ENCODE data around the gene KIRREL2. TPM values are rescaled to one million over a fixed set of nuclear protein-coding genes. Genes with fewer than 3 reads are reported as not detected.

KIRREL2 gene
- total RNA-seq, 1 experiment from 2014 or later: not detected

GRCh38 chr19:35911173-35911572, 54.5 kb downstream of the KIRREL2 start:
- no peaks in the 10 kb centered on the region for H3K36me3 Mint-ChIP-seq (ENCODE audit: insufficient read depth, unreplicated experiment)
- H3K27ac Mint-ChIP-seq (ENCODE audit: low read depth, unreplicated experiment): no peak overlapping the region
- no TSS peak for BruUV-seq (replicated peaks)
- intact Hi-C loops (cut with micrococcal nuclease): no loop called here
- CTCF ChIA-PET: interaction anchor here (1.1 kb wide), 1 partner anchor 20 kb away, joined by 4 read pairs; no protein-coding TSS in a partner anchor
- TF ChIP-seq, protein P1, sequence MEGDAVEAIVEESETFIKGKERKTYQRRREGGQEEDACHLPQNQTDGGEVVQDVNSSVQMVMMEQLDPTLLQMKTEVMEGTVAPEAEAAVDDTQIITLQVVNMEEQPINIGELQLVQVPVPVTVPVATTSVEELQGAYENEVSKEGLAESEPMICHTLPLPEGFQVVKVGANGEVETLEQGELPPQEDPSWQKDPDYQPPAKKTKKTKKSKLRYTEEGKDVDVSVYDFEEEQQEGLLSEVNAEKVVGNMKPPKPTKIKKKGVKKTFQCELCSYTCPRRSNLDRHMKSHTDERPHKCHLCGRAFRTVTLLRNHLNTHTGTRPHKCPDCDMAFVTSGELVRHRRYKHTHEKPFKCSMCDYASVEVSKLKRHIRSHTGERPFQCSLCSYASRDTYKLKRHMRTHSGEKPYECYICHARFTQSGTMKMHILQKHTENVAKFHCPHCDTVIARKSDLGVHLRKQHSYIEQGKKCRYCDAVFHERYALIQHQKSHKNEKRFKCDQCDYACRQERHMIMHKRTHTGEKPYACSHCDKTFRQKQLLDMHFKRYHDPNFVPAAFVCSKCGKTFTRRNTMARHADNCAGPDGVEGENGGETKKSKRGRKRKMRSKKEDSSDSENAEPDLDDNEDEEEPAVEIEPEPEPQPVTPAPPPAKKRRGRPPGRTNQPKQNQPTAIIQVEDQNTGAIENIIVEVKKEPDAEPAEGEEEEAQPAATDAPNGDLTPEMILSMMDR (IDR thresholded peaks at IDR 0.05; ENCODE audit: unreplicated experiment): no peak
- H3K9me3 Mint-ChIP-seq (ENCODE audit: unreplicated experiment): no peaks in the 10 kb centered on the region
- DNase-seq (ENCODE audit: unreplicated experiment): no peak
- peaks cover 11% of the 10 kb centered on the region for H3K27me3 Mint-ChIP-seq (ENCODE audit: insufficient read depth, unreplicated experiment)
- POLR2A ChIA-PET: interaction anchor here (0.9 kb wide), 1 partner anchor 20 kb away, joined by 5 read pairs; no protein-coding TSS in a partner anchor
- no peak overlapping the region for H3K4me3 Mint-ChIP-seq (ENCODE audit: unreplicated experiment)
- no peaks in the 10 kb centered on the region for H3K4me1 Mint-ChIP-seq (ENCODE audit: insufficient read depth, unreplicated experiment)

GRCh38 chr19:35911790-35912189, 55.1 kb downstream of the KIRREL2 start:
- Mint-ChIP-seq H3K27ac (ENCODE audit: low read depth, unreplicated experiment) (no peak overlapping the region), H3K27me3 (ENCODE audit: insufficient read depth, unreplicated experiment) (peaks cover 11% of the 10 kb centered on the region), H3K36me3 (ENCODE audit: insufficient read depth, unreplicated experiment) (no peaks in the 10 kb centered on the region), H3K4me3 (ENCODE audit: unreplicated experiment) (no peak overlapping the region), H3K4me1 (ENCODE audit: insufficient read depth, unreplicated experiment) (no peaks in the 10 kb centered on the region), H3K9me3 (ENCODE audit: unreplicated experiment) (no peaks in the 10 kb centered on the region)
- BruUV-seq (replicated peaks): no TSS peak
- ChIA-PET CTCF (interaction anchor here (0.6 to 1.8 kb wide), 4 partner anchors 19 to 233 kb away, joined by 3 to 4 read pairs (median 4); no protein-coding TSS in a partner anchor), POLR2A (interaction anchor here (0.6 to 0.9 kb wide), 3 partner anchors 14 to 26 kb away, joined by 3 to 5 read pairs (median 3); no protein-coding TSS in a partner anchor)
- TF ChIP-seq, protein P1 (IDR thresholded peaks at IDR 0.05; ENCODE audit: unreplicated experiment): no peak
- intact Hi-C loops (cut with micrococcal nuclease): no loop called here
- peak; percentile 96 for DNase-seq (ENCODE audit: unreplicated experiment)

GRCh38 chr19:35913589-35913988, 56.9 kb downstream of the KIRREL2 start:
- no peaks in the 10 kb centered on the region for H3K4me1 Mint-ChIP-seq (ENCODE audit: insufficient read depth, unreplicated experiment)
- H3K9me3 Mint-ChIP-seq (ENCODE audit: unreplicated experiment): no peaks in the 10 kb centered on the region
- no peaks in the 10 kb centered on the region for H3K36me3 Mint-ChIP-seq (ENCODE audit: insufficient read depth, unreplicated experiment)
- H3K4me3 Mint-ChIP-seq (ENCODE audit: unreplicated experiment): no peak overlapping the region
- DNase-seq (ENCODE audit: unreplicated experiment): no peak
- ChIA-PET CTCF (interaction anchor here (0.6 to 1.8 kb wide), 2 partner anchors 31 to 505 kb away, joined by 3 to 4 read pairs; no protein-coding TSS in a partner anchor), POLR2A (no interaction called here)
- no TSS peak for BruUV-seq (replicated peaks)
- TF ChIP-seq, protein P1 (IDR thresholded peaks at IDR 0.05; ENCODE audit: unreplicated experiment): no peak
- peaks cover 11% of the 10 kb centered on the region for H3K27me3 Mint-ChIP-seq (ENCODE audit: insufficient read depth, unreplicated experiment)
- intact Hi-C loops (cut with micrococcal nuclease): no loop called here
- no peak overlapping the region for H3K27ac Mint-ChIP-seq (ENCODE audit: low read depth, unreplicated experiment)

GRCh38 chr19:35915443-35915842, 58.7 kb downstream of the KIRREL2 start:
- intact Hi-C loops (cut with micrococcal nuclease): no loop called here
- ChIA-PET CTCF (interaction anchor here (0.6 to 1.5 kb wide), 4 partner anchors 10 to 31 kb away, joined by 3 to 6 read pairs (median 3); no protein-coding TSS in a partner anchor), POLR2A (no interaction called here)
- TF ChIP-seq, protein P1 (IDR thresholded peaks at IDR 0.05; ENCODE audit: unreplicated experiment): no peak
- BruUV-seq (replicated peaks): no TSS peak
- Mint-ChIP-seq H3K9me3 (ENCODE audit: unreplicated experiment) (no peaks in the 10 kb centered on the region), H3K4me3 (ENCODE audit: unreplicated experiment) (no peak overlapping the region), H3K4me1 (ENCODE audit: insufficient read depth, unreplicated experiment) (no peaks in the 10 kb centered on the region), H3K27ac (ENCODE audit: low read depth, unreplicated experiment) (no peak overlapping the region), H3K27me3 (ENCODE audit: insufficient read depth, unreplicated experiment) (peaks cover 11% of the 10 kb centered on the region), H3K36me3 (ENCODE audit: insufficient read depth, unreplicated experiment) (no peaks in the 10 kb centered on the region)
- no peak for DNase-seq (ENCODE audit: unreplicated experiment)

Other genes starting within 250 kb of the KIRREL2 start
- gene HAUS5, start 244.2 kb upstream of the KIRREL2 start, total RNA-seq (2022): 6.3 and 10.6 TPM in 2 replicates
- 84.2 and 87.7 TPM in 2 replicates for gene RBM42, start 227.9 kb upstream of the KIRREL2 start, total RNA-seq (2022)
- gene ETV2, start 215.2 kb upstream of the KIRREL2 start, total RNA-seq (2022): 0.44 and 1.0 TPM in 2 replicates
- 213 and 265 TPM in 2 replicates for gene COX6B1, start 208.6 kb upstream of the KIRREL2 start, total RNA-seq (2022)
- gene UPK1A, start 190.4 kb upstream of the KIRREL2 start, total RNA-seq (2022): not detected in 2 replicates
- gene ZBTB32, start 152.4 kb upstream of the KIRREL2 start, total RNA-seq (2022): not detected in 2 replicates
- gene KMT2B, start 138.9 kb upstream of the KIRREL2 start, total RNA-seq (2022): 36.0 TPM in 2 replicates
- 3.6 and 4.2 TPM in 2 replicates for gene IGFLR1, start 114.5 kb upstream of the KIRREL2 start, total RNA-seq (2022)
- gene U2AF1L4, start 111.5 kb upstream of the KIRREL2 start, total RNA-seq (2022): 32.0 and 37.5 TPM in 2 replicates
- gene PSENEN, start 111.3 kb upstream of the KIRREL2 start, total RNA-seq (2022): 65.0 and 86.9 TPM in 2 replicates
- 19.6 and 24.6 TPM in 2 replicates for gene LIN37, start 108.3 kb upstream of the KIRREL2 start, total RNA-seq (2022)
- 0.21 TPM in 1 of 2 replicates, not detected in the other for gene HSPB6, start 99.9 kb upstream of the KIRREL2 start, total RNA-seq (2022)
- gene PROSER3, start 98.7 kb upstream of the KIRREL2 start, total RNA-seq (2022): 33.8 and 37.3 TPM in 2 replicates
- gene ARHGAP33, start 81.3 kb upstream of the KIRREL2 start, total RNA-seq (2022): 5.4 and 5.6 TPM in 2 replicates
- not detected in 2 replicates for gene PRODH2, start 44.1 kb upstream of the KIRREL2 start, total RNA-seq (2022)
- not detected in 2 replicates for gene NPHS1, start 4.4 kb upstream of the KIRREL2 start, total RNA-seq (2022)
- 1.3 and 2.4 TPM in 2 replicates for gene APLP1, start 11.7 kb downstream of the KIRREL2 start, total RNA-seq (2022)
- gene NFKBID, start 43.6 kb downstream of the KIRREL2 start, total RNA-seq (2022): 6.4 and 8.4 TPM in 2 replicates
- not detected in 2 replicates for gene HCST, start 45.6 kb downstream of the KIRREL2 start, total RNA-seq (2022)
- gene TYROBP, start 51.4 kb downstream of the KIRREL2 start, total RNA-seq (2022): not detected in 2 replicates
- 7.4 and 10.1 TPM in 2 replicates for gene LRFN3, start 79.5 kb downstream of the KIRREL2 start, total RNA-seq (2022)
- 14.4 and 15.0 TPM in 2 replicates for gene SDHAF1, start 138.3 kb downstream of the KIRREL2 start, total RNA-seq (2022)
- 0.14 and 0.91 TPM in 2 replicates for gene SYNE4, start 151.9 kb downstream of the KIRREL2 start, total RNA-seq (2022)
- gene ALKBH6, start 157.3 kb downstream of the KIRREL2 start, total RNA-seq (2022): 16.5 and 20.9 TPM in 2 replicates
- 1.2 and 2.3 TPM in 2 replicates for gene CLIP3, start 176.0 kb downstream of the KIRREL2 start, total RNA-seq (2022)
- gene THAP8, start 197.4 kb downstream of the KIRREL2 start, total RNA-seq (2022): 4.0 and 4.7 TPM in 2 replicates
- gene WDR62, start 198.0 kb downstream of the KIRREL2 start, total RNA-seq (2022): 5.2 and 6.2 TPM in 2 replicates